Stimulated activated CD4-positive, alpha-beta T cell treated with anti-CD3 and anti-CD28 coated beads, Interleukin-12 subunit alpha, Interleukin-12 subunit beta, amount 100 ng/mL, for 48 hours (primary cell): ENCODE results near the gene PNPLA7.

Experiments used
- DNase-seq, 3 donors: peaks; one replicate each; pipeline ENCODE4 v3.0.0-alpha.2; 2020; ENCODE audit warnings: low read depth in 2 of 3, low spot score in 1 of 3

PNPLA7 gene

DNA sequence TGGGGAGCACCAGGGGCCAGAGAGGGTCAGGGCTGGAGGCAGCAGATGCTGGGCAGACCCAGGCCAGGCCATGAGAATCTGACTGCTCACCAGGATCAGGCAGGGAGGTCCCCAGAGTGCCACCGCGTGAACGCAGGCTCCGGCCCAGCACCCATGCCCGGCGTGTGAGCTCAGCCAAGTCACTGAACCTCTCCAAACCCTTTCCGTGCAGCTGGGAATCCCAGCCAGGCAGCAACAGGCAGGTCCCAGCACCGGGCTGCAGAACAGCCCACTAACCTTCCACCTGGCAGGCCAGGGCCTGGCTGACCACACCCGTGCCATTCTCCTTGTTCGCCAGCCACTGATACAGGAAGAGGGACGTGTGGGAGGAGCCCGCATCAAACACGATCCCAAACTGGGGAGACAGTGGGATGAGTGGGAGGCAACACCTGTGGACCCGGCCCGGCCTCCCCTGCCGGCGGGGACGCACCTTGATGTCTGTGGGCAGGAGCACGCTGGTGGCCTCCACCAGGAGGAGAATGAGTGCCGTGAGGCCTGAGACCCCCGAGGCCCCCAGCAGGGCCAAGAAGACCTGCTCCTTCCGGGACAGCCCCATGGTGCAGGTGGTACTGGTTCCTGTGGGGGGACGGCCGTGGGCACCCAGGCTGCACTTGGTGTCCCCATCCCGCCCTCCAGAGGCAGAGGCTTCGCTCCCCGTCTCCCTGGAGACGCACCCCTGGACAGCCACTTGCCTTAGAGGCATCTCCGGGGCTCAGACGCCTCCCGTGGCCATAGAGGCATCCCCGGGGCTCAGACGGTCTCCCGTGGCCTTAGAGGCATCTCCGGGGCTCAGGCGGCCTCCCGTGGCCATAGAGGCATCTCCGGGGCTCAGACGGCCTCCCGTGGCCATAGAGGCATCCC is 112.3 kb downstream of the PNPLA7 start:
- DNase-seq = no peak

DNA sequence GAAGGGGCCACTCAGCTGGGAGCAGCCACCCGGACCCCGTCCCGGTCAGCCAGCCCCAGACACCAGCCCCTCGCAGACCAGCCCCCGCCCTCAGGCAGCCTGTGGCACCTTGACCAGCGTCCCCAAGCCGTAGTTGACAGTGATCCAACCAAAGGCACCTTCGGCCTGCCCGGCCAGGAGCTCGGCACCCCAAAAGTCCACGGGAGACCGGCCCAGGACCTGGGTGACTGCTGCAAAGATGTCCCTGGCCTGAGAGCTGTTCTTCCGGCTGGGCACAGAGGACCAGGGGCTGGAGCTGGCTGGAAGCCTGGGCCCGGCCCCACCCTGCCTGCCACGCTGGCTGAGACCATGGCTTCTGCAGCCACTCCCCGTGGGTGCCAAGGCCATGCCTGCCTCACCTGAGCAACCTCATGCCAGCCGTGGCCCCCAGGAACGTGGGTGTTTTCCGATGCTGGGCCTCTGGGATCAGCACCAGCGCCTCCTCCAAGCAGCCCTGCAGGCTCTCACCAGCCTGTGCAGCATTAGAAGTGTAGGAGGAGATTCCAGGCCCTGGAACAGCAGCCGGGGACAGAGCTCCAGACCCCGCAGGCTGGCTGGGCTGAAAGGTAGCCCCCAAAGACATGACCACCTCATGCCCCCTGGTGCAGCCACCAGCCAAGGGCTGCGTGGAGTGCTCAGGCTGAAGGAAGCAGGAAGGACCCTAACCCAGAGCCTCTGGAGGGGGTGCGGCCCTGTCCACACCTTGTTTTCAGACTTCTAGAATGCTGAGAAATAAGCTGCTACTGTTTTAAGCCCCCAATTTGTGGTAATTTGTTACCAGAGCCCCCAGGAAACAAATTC is 113.2 kb downstream of the PNPLA7 start:
- no peak for DNase-seq

DNA sequence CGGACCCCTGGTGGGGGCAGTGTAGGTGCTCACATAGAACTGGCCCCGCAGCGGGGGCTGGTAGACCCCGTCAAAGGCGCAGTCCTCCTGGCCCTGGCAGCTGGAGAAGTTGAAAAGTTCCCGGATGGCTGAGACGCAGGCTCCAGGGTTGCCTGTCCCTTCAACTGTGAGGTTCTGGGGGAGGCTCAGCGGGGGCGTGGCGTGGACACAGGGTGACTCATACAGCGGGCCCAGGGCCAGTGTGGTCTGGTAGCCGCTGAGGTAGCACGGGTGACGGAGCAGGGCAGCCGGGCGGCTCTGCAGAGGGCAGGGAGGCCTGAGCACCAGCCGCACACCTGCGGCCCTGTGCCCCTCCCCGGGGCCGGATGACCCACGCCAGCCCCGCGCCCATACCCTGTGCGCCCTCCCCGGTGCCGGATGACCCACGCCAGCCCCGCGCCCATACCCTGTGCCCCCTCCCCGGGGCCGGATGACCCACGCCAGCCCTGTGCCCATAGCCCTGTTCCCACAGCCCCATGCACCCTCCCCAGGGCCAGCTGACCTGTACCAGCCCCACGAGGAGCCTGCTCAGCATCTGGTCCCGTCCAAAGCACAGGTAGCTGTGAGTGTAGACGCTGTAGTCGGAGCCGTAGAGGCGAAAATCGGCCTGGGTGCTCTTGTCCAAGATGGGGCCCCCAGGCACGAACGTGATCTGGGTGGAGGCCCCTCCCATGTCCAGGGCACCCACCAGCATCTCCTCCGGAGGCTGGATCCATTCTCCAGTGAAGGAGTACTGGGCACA is 114.0 kb downstream of the PNPLA7 start:
- DNase-seq = no peak

DNA sequence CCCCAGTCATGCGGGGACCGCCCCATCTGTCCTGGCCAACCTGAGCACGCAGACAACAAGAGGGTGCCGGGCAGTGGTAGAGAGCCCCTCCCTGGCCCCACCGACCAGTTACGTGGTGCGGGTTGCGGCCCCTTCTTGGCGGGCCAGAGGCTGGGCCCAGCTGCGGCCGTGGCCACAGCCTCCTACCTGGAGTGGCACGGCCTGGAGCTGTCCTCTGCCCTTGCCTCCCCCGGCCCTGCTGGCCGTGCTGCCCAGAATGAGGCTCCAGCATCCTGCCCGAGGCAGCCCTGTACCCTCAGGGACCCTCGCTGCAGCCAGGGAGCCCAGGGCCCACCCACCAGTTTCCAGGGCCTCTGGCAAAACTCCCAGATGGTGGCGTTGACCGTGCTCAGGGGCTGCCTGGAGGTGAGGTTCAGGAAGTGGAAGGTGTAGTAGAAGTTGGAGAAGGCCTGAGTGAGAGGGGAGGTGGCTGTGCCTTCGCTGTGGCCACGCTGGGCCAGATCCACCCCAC is 114.8 kb downstream of the PNPLA7 start:
- DNase-seq = no peak

DNA sequence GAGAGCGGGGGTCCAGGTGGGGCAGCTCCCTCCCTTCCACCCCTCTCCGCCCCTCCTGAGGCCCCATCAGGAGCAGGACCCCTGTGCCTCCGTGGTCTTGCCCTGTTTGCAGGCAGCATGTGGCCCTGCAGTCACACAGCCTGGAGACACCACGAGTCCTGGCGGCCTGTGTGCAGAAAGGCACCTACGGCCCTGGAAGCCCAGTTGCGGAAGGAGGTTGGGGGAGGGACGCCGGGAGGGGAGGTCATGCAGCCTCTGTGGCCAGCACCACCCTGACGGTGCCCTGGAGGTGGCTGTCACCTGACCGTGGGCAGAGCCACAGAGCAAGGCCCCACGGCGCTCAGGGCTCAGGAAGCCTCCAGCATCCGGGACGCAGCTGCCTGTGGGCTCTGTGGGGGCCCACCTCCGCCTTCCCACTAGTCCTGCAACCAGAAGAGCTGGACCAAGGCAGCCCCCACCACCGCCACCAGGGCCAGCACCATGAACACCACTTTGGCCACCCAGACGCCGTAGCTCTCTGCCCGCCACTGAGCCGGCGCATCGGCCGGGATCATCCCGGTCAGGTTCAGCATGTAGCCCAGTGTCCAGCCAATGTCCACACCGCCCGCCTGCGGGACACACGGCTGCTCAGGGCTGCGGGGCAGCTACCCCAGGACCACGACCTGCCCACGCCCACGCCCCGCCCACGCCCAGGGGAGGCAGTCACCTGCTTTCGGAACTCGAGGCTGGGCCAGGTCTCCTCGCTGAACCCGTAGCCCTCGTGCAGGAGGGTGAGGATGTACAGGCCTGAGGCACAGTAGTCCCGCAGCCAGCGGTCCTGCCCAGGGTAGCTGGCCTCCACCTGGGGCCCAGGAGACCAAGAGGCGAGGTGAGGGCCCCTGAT is 115.5 kb downstream of the PNPLA7 start:
- no peak for DNase-seq

DNA sequence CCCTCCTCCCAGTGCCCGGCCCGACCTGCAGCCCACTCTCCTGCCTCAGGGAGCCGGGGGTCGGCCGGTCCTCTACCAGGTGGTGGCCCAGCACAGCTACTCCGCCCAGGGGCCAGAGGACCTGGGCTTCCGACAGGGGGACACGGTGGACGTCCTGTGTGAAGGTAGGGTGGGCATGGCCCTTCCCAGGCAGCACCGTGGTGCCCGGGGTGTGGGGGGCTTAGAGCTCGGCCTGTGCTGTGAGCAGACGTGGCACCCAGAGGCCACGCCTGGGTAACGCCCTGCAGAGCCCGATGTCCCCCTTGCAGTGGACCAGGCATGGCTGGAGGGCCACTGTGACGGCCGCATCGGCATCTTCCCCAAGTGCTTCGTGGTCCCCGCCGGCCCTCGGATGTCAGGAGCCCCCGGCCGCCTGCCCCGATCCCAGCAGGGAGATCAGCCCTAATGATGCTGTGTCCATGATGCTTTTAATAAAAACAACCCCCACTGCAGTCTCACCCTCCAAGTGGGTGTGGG is 116.2 kb downstream of the PNPLA7 start:
- no peak for DNase-seq

DNA sequence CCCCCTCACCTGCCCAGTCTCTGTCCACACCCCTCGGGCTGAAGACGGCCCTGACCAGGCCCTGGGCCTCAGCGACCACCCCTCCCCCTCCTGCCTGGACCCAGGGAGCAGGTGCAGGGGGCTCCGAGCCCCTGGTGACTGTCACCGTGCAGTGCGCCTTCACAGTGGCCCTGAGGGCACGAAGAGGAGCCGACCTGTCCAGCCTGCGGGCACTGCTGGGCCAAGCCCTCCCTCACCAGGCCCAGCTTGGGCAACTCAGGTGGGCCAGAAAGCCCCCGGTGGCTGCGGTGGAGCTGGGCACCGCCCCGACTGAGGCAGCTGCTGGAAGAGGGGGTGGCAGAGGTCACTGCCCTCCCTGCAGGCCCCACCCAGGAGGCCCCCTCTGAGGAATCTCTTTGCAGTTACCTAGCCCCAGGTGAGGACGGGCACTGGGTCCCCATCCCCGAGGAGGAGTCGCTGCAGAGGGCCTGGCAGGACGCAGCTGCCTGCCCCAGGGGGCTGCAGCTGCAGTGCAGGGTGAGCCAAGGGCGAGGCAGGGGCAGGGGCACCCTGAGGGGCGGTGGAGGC is 116.8 kb downstream of the PNPLA7 start:
- DNase-seq = no peak

DNA sequence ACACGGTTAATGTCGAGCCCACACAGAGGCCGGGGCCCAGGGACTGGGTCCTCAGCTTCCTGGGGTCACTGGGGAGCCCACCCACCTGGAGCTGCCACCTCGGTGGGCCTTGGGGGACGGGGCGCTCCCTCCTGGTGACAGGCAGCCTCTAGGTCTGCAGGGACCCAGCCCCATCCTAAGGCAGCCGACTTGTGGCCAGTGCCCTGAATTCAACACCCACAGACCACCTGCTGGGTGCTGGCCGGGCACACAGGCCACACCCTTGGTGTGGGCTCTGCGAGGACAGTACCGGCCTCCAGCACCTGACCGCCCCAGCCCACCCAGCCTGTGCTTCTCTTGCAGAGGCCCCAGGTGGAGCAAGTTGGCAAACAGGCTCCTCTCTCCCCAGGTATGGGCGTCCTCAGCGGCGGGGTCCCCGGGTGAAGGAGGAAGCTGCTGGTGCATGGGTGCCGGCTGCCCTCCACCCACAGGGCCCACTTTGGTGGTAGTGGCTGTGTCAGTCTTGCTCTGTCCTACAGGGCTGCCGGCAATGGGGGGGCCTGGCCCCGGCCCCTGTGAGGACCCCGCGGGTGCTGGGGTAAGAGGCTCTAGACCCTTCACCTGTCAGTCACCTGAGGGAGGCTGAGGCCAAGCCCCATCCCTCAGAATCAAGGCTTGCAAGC is 117.4 kb downstream of the PNPLA7 start:
- DNase-seq = no peak

DNA sequence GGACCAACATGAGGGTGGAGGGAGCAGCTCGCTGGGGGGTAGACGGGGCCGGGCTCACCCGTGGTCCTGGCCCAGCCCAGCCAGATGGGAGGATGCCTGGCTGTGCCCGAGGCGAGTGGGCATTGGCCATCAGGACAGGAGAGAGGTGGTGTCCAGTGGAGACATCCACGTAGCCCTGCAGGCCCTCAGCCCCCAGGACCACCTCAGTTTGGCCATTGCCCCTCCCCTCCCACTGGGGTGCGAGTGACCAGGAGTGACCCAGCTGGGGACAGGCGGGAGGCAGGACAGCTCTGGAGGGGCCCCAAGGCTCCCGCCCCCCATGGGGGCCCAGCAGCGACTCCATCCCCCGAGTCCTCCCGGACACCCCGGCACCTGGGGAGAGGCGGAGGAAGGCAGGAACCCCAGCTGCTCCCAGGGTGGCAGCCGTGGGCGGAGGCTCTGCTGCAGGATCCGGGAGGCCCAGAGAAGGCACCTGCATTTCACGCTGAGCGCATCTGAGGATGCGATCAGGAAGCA is 118.7 kb downstream of the PNPLA7 start:
- DNase-seq = no peak

DNA sequence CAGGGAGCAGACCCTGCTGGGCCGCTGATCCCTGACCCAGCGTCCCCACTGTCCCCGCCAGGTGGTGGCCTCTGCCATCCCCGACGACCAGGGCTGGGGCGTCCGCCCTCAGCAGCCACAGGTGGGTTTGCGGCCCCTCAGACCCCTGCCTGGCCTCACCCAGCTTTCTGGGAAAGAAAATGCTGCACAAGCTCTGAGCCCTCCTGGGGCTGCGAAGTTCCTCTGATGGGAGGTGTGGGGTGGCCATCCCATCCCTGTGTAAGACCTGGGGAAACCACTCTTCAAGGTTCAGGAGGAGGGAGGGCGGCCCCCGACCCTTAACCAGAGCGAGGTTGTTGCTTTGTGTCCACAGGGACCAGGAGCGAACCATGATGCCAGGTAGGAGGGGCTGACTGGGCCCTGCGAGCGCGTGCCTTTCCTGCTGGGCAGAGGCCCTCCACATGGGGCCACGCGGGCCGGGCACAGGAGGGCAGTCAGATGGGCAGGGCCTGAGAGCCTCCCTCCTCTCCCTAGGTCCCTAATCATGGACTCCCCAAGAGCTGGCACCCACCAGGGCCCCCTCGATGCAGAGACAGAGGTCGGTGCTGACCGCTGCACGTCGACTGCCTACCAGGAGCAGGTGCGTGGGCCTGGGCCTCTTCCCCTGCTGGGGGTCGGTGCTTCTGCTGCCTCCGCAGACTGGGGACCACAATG is 119.3 kb downstream of the PNPLA7 start:
- DNase-seq = no peak

DNA sequence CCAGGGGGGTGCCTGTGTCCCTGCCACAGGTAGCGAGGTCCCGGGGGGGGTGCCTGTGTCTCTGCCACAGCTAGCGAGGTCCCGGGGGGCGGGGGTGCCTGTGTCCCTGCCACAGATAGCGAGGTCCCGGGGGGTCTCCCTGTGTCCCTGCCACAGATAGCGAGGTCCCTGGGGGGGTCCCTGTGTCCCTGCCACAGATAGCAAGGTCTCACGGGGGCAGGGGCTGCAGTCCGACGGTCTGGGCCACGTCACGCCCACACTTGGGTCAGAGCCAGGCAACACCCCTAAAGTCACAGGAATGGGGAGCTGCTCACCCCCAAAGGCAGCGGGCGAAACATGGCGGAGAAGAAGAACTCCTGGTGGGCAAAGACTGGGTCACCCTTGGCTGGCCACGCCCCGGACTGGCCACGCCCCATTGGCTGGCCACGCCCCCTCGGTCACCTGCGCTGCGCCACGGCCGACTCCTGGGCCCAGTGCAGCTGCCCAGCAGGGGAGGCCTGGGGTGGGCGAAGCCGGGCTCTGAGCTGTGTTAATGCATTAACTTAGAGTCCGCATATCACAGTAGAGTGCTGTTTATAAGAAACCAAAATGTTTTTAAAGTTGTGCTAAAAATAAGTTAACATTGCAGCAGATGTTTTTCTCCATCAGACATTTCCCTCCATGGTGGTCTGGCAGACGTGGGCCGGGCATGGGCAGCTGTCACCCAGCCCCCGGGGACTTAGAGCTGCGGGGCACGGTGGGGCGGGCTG is 120.1 kb downstream of the PNPLA7 start:
- DNase-seq = no peak

DNA sequence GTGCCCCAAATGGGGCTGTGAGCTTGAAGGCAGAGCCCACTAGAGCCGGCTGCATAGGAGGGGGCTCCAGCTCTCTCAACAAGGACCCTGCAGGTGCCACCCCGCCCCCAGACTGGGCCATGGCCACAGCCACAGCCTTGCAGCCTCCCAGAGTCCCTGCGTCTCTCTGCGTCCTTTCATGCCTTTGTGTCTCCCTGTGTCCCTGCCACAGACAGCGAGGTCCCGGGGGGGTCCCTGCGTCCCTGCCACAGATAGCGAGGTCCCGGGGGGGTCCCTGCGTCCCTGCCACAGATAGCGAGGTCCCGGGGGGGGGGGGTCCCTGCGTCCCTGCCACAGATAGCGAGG is 120.7 kb downstream of the PNPLA7 start:
- DNase-seq = no peak

DNA sequence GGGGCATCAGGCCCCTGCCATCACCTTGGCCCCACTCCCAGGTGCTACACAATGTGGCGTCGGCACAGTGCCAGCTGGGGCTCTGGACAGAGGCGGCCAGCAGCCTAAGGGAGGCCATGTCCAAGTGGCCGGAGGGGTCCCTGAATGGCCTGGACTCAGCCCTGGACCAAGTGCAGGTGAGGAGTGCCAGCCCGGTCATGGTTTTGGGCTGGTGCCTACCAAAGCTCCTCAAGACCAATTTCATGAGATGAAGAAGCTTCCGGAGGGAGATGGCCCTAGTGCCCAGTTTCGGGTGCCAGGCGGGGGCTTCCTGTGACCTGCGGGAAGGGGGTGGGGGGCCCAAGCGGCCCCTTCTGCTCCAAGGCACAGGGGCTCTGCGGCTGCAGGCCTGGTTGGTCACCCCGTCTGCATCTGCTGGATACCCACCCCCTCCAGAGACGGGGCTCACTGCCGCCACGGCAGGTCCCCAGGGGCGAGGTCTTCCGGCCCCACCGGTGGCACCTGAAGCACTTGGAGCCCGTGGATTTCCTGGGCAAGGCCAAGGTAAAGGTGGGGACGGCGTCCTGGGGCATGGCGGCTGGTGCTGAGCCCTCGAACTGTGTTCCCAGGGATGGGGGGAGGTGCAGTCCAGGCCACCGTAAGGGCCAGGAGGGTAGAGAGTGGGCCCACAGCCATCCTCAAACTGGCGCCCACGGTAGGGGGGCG is 121.2 kb downstream of the PNPLA7 start:
- DNase-seq = no peak

DNA sequence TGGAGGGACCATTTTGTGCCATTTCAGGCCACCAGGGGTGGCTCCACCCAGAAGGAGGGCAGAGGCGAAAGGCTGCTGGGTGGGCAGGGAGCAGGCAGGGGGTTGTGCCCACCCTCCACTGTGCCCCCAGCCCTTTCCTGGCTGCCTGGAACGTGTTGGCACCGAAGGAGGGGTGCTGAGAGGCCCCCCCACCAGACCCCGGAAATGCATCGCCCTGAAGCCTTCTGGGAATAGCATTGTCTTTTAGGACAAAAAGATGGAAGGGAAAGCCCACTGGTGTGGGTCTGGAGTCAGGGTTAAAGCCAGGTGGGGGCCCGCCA is 121.9 kb downstream of the PNPLA7 start:
- no peak for DNase-seq

DNA sequence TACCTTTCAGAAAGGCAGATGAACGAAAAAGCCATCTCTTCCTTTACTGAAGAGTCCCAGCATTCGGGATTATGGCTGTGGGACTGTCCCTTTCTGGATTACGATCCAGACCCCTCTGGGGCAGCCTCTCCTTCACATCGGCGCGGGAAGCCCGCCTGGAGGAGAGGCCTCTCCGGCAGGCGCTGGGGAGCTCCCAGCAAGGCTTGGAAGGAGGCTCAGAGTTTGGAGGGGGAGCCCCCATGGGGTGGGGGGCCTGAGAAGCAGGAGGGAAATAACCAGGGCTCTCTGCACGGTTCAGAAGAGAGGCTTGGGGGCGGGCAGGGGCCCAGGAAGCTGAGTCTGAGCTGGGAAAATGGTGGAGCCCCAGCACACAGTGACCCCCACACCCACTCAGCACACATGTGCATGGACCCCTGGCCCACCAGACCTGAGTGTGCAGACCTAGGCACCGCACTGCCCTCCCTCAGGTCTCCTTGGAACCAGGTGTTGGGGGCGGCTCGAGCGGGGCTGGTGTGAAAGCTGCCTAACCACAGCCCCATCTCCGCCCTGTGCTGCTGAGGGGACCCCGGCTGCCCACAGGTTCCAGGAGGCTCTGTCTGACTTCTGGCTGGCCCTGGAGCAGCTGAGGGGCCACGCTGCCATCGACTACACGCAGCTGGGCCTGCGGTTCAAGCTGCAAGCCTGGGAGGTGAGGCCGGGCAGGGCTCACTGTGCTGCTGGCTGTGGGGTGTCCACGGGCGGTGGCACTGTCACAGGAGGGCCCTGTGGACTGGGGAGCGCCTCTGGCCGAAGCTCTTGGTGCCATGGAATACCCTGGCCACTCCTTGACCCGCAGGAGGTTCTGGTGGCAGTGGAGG is 122.5 kb downstream of the PNPLA7 start:
- no peak for DNase-seq

DNA sequence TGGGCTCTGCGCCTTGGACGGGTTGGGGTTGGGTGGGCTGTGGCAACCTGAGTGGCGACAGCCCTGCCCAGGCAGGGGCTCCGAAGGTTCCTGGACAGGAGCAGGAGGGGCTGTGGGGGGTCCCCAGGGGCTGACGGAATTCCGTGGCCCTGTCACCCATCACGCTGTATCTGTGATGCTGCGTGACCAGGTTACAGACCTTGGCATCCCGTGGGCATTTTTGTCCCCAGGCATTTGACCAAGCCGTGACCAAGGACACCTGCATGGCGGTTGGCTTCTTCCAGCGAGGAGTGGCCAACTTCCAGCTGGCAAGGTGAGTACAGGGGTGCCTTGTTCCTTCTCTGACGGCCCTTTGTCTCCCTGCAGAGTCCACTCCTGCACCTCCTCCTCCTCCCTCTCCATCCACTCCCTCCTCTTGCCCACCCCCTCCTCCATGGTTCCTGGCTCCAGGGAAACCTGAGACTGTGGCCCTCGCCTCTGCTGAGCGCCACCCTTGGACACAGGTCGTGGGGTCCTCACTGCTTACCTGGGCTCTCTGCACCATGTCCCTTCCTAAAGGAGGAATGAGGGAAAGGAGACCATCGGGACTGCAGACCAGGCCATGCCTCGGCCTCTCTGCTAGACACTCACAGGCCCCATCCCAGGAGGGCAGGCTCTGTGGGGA is 124.1 kb downstream of the PNPLA7 start:
- DNase-seq = no peak
